Right lobe of liver (tissue), 6 donors: ENCODE measurements around the gene LRRC55. TPM values are rescaled to one million over a fixed set of nuclear protein-coding genes. Genes with fewer than 3 reads are reported as not detected.

Experiments used
- ATAC-seq, 4 donors: fragments of 200-7000 bp; cut with Tn5 transposase; one replicate each; pipeline ENCODE4 v1.9.1; 2020; ENCODE audit warnings: mild to moderate bottlenecking in 4 of 4, moderate library complexity in 4 of 4
- DNase-seq, 3 donors: peaks; one replicate each; pipeline ENCODE4 v3.0.0-alpha.2; 2020
- H3K27ac ChIP-seq, 3 donors: fragments of 200-600 bp; one replicate each; pipeline ENCODE4 v1.8.0; 2022
- H3K27me3 ChIP-seq, 2 donors: fragments of 200-600 bp; one replicate each; pipeline ENCODE4 v1.8.0; 2022
- H3K36me3 ChIP-seq, 4 donors: fragments of 200-600 bp; sonication (generic) in 1 of 4; one replicate each; pipeline versions ENCODE4 v1.5.1 to v1.8.0; 2017 to 2022; ENCODE audit warnings: control low read depth in 1 of 4
- H3K4me1 ChIP-seq, 4 donors: fragments of 200-600 bp; sonication (generic) in 1 of 4; one replicate each; pipeline versions ENCODE4 v1.5.1 to v1.8.0; 2017 to 2022; ENCODE audit warnings: control low read depth in 1 of 4
- H3K4me3 ChIP-seq, 3 donors: fragments of 200-600 bp; one replicate each; pipeline ENCODE4 v1.8.0; 2022
- H3K9me3 ChIP-seq, 4 donors: fragments of 200-600 bp; sonication (generic) in 1 of 4; one replicate each; pipeline versions ENCODE4 v1.5.1 to v1.8.0; 2017 to 2022; ENCODE audit warnings: control low read depth in 1 of 4
- POLR2A ChIP-seq: fragments of 450-650 bp; IDR thresholded peaks from one replicate; pipeline ENCODE4 v1.6.1; 2017; ENCODE audit warnings: antibody characterized with exemption, mild to moderate bottlenecking
- WGBS: methylation state at CpG from one replicate; pipeline ENCODE4 v1.1.6; 2018; ENCODE audit warnings: low coverage, low lambda C conversion rate; ENCODE audit not compliant: insufficient coverage; ENCODE audit errors: missing lambda C conversion rate; 5-methylcytosine and 5-hydroxymethylcytosine counted together
- intact Hi-C, 2 donors: fragments of 100-400 bp; cut with DNase I; formaldehyde crosslinking; loops; one replicate each; pipeline versions ENCODE4 v1.11.2 to v1.14.1; 2022
- total RNA-seq, 6 experiments: library from RNA; depleted of rRNA in 2 of 6; stranded (reverse); fragments of >200 nt in 2 of 6; fragmentation: NEBNext Ultra II Directional in 3 of 6; extraction: Animal tissue kit (Norgen Biotek cat#: 25700) in 3 of 6; gene quantifications; one replicate each; pipeline versions ENCODE4 v1.1.0 to v1.2.4, GENCODE V29; 2016 to 2023
- TF ChIP-seq, protein P1 (sequence below), 4 donors: fragments of 200-600 bp in 3 of 4; fragments of 450-650 bp in 1 of 4; IDR thresholded peaks; one replicate each; pipeline versions ENCODE4 v1.5.1 to v1.8.0; 2016 to 2022; ENCODE audit warnings: antibody characterized with exemption in 4 of 4, mild to moderate bottlenecking in 2 of 4
- donor health status: DM: no; HTN: yes; CAD: no.
- donor health status: DM: no; HTN: no; CAD: no.
- donor health status: DM: no; HTN: no; CAD: no.
- donor health status: DM: no; HTN: yes; CAD: no.
- donor health status: DM: no; HTN: yes; CAD: no.

LRRC55 gene
- total RNA-seq, 6 experiments from 2014 or later: 0.06 to 0.71 (median 0.13) TPM; not detected in 1

- H3K27ac ChIP-seq: no peak overlapping the region
- intact Hi-C loops: no loop called here
Measured at GRCh38 chr11:57203882-57204480, 22.2 kb downstream of the LRRC55 start.

DNA sequence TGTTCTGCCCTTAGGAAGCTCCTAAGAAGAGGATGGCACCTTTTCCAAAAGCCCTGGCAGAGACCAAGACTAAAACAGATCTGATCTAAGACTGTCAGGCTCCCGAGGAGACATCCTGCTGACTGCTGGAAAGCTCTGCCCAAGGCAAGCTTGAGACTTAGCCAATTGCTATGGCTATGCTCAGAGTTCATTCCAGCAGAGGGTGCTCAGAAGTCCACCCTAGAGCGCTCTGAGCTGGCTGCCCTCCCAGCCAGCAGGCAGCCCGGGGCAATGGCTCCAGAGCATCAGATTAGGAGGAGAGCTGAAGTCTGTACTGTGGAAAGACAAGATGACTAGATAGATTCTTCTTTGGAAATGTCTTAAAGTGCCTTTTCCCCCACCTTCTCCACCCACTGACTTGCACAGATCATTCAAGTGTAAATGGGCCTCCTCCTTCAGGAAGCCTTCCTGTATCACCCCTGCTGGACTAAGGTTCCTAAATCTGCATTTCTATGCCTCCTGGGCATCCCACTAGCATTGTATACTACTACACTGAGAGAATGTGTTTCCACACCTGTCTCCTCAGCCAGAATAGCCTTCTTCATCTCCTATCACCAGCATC lies 23.4 kb downstream of the LRRC55 start:
- H3K27me3 ChIP-seq: no peaks in the 10 kb centered on the region
- TF ChIP-seq, protein P1, sequence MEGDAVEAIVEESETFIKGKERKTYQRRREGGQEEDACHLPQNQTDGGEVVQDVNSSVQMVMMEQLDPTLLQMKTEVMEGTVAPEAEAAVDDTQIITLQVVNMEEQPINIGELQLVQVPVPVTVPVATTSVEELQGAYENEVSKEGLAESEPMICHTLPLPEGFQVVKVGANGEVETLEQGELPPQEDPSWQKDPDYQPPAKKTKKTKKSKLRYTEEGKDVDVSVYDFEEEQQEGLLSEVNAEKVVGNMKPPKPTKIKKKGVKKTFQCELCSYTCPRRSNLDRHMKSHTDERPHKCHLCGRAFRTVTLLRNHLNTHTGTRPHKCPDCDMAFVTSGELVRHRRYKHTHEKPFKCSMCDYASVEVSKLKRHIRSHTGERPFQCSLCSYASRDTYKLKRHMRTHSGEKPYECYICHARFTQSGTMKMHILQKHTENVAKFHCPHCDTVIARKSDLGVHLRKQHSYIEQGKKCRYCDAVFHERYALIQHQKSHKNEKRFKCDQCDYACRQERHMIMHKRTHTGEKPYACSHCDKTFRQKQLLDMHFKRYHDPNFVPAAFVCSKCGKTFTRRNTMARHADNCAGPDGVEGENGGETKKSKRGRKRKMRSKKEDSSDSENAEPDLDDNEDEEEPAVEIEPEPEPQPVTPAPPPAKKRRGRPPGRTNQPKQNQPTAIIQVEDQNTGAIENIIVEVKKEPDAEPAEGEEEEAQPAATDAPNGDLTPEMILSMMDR (IDR thresholded peaks at IDR 0.05): peak in 1 of 4 donors; percentile 18
- TF ChIP-seq POLR2A: no peak
- no peaks in the 10 kb centered on the region for H3K4me1 ChIP-seq
- intact Hi-C loops: no loop called here
- no peaks in the 10 kb centered on the region for H3K36me3 ChIP-seq
- WGBS: 9% methylated on average over 1 of the region's 3 CpGs
- H3K27ac ChIP-seq: no peak overlapping the region
- no peak overlapping the region for H3K4me3 ChIP-seq
- no peaks in the 10 kb centered on the region for H3K9me3 ChIP-seq
- ATAC-seq (peak; percentile 43 to 67 (median 59)), DNase-seq (no peak)

More at GRCh38 chr11:57203882-57204480, 22.2 kb downstream of the LRRC55 start:
- TF ChIP-seq POLR2A: no peak
- TF ChIP-seq, protein P1 (IDR thresholded peaks at IDR 0.05): no peak
- no peak for DNase-seq
- no peak for ATAC-seq
- Histone ChIP-seq H3K4me1 (no peaks in the 10 kb centered on the region), H3K27me3 (no peaks in the 10 kb centered on the region), H3K9me3 (no peaks in the 10 kb centered on the region), H3K36me3 (no peaks in the 10 kb centered on the region), H3K4me3 (no peak overlapping the region)
- WGBS: 58% methylated on average over 7 of the region's 7 CpGs

DNA sequence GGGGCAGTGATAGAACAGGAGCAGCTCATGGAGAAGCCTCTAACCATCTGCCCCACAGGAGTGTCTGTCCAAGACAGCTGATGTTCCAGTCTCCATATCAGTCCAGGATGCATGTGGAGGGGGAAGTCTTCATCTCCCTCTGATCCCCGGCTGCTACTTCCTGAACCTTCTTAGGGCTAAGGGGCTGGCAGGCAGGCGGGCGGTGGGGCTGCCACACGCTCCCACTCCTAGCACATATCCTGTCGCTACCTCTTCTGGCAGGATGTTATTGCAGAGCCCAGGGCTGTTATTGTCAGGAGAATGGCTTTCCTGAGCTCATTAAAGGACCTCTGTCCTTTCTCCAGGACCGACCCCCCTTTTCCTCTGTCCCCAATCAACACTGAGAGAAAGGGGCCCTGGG lies 25.4 kb downstream of the LRRC55 start:
- 29% methylated on average over 1 of the region's 6 CpGs for WGBS
- Histone ChIP-seq H3K27ac (no peak overlapping the region), H3K36me3 (no peaks in the 10 kb centered on the region), H3K9me3 (no peaks in the 10 kb centered on the region), H3K4me3 (no peak overlapping the region), H3K27me3 (no peaks in the 10 kb centered on the region), H3K4me1 (no peaks in the 10 kb centered on the region)
- ATAC-seq (peak; percentile 13 to 55 (median 35)), DNase-seq (no peak)
- TF ChIP-seq, protein P1 (IDR thresholded peaks at IDR 0.05): no peak
- no peak for TF ChIP-seq POLR2A
- intact Hi-C loops: no loop called here

GRCh38 chr11:57210781-57211180 lies 29.0 kb downstream of the LRRC55 start:
- no peaks in the 10 kb centered on the region for H3K4me1 ChIP-seq
- 33% methylated on average over 4 of the region's 7 CpGs for WGBS
- no peak overlapping the region for H3K4me3 ChIP-seq
- no peak overlapping the region for H3K27ac ChIP-seq
- peak; percentile 66 to 84 (median 74) for ATAC-seq
- DNase-seq: peak in 1 of 3 donors; percentile 35
- H3K9me3 ChIP-seq: no peaks in the 10 kb centered on the region
- H3K27me3 ChIP-seq: no peaks in the 10 kb centered on the region
- TF ChIP-seq, protein P1 (IDR thresholded peaks at IDR 0.05): no peak
- TF ChIP-seq POLR2A: no peak
- intact Hi-C loops: no loop called here
- no peaks in the 10 kb centered on the region for H3K36me3 ChIP-seq
